Fibroblast of lung (primary cell): ENCODE results near the gene PCK2.

Experiments used
- CTCF ChIP-seq, 2 donors: IDR thresholded peaks in 1 of 2; conservative IDR thresholded peaks in 1 of 2; 1 replicate in 1 of 2; 2 replicates in 1 of 2; pipeline ENCODE4 v1.5.1; 2011 to 2012; ENCODE audit warnings: low read length in 2 of 2, control low read depth in 1 of 2, inconsistent platforms in 1 of 2, low read depth in 1 of 2, mild to moderate bottlenecking in 1 of 2
- EZH2 ChIP-seq: IDR thresholded peaks from 2 replicates; pipeline ENCODE4 v1.5.1; 2012; ENCODE audit warnings: low read length, control low read depth, mild to moderate bottlenecking; ENCODE audit errors: missing control alignments

GRCh38 chr14:24087004-24087403 is 7.1 kb upstream of the PCK2 start:
- TF ChIP-seq CTCF (conservative IDR thresholded peaks at IDR 0.05 in 1 of 2, IDR thresholded peaks at IDR 0.05 in 1 of 2; ENCODE audit: low read depth in 1 of 2, low read length in 2 of 2): no peak
- TF ChIP-seq EZH2: no peak
